GM18870 (cell line): ENCODE measurements around the gene DHX36.

Source experiments
- ATAC-seq: cut with Tn5 transposase; IDR thresholded peaks from one replicate; pipeline ENCODE4 v1.9.1; 2021; ENCODE audit warnings: moderate library complexity; ENCODE audit not compliant: unreplicated experiment

Gene DHX36

DNA sequence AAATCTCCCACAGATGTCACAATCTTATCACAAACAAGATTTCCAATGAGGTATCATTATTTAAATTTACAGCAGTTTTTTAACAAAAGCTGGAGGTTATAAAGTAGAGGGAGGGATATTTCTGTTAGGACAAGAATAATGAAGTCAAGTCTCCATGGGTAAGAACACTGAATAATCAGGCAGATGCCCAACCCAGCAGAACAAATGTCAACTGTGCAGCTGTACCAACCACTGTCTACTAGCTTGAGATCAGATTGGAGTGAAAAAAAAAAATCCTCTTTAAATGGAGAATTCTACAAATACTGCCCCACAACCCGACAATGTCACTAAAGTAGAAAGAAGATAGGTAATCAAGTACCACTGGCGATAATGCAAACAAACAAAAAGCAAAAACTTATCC lies 30.3 kb downstream of the DHX36 start:
- ATAC-seq: no peak

DNA sequence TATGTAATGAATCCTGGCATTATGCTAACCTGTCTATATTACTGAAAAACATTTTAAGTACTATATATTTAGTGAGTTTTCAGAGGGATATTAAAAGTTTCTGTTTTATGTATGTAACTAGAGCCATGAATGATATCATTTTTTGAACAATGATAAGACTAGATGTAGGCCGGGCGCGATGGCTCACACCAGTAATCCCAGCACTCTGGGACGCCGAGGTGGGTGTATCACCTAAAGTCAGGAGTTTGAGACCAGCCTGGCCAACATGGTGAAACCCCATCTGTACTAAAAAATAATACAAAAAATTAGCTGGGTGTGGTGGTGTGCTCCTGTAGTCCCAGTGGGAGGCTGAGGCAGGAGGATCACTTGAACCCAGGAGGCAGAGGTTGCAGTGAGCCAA lies 34.1 kb downstream of the DHX36 start:
- ATAC-seq: no peak

GRCh38 chr3:154285221-154285620 lies 39.1 kb downstream of the DHX36 start:
- peak; percentile 72 for ATAC-seq

DNA sequence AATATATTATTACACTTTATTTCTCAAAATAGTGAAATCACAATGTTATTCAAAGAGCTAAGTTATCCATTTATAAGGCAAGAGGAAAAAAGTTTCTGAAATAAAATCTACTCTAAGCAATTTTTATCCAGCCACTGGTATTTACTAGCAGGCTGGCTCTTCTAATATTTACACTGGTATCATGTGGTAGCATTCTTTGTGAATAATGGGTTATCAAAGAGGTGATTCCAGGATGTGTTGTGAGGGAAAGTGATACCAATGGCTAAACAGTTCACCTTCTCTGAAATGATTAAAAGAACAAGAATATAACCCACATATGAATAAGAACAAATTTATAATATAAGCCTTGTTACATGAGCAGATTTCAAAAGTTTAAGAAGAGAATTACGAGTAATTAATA lies 44.1 kb downstream of the DHX36 start:
- ATAC-seq: no peak

GRCh38 chr3:154275965-154276364 lies 48.3 kb downstream of the DHX36 start:
- ATAC-seq: no peak

DNA sequence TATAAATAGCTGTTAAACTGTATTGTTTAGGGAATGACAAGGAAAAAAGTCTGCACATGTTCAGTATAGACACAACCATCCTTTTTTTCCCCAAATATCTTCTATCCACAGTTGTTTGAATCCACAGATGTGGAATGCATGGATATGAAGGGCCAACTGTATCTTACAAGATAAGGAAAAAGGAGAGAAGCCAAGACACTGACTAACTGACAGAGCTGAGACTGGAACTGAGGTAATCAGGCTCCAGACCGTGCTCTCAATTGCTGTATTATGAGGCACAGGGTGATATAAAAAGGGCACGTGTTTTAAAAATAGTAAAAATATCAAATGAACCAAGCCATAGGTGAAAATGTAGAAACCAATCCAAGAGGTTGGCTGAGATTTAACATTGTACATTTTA lies 49.0 kb downstream of the DHX36 start:
- ATAC-seq: no peak

DNA sequence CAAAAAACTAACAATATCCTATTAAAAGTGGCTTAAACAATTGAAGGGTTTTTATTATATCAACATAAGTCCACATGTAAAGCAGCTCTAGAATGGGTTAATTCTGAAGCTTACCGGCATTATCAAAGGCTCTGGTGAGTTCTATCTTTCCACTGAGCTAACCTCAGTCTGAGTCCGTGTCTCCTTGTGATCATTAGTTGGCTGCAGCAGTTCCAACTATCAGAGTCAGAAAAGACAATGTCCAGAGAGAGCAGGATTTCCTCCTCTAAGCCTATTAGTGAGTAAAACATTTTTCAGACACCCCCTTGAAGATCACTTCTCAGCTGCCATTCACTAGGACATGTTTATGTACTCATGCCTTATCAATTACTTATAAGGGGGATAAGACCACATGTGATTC lies 49.9 kb downstream of the DHX36 start:
- no peak for ATAC-seq

- ATAC-seq: no peak
Observed at GRCh38 chr3:154273381-154273780, 50.9 kb downstream of the DHX36 start.

GRCh38 chr3:154254527-154254926 lies 69.8 kb downstream of the DHX36 start:
- ATAC-seq: no peak

DNA sequence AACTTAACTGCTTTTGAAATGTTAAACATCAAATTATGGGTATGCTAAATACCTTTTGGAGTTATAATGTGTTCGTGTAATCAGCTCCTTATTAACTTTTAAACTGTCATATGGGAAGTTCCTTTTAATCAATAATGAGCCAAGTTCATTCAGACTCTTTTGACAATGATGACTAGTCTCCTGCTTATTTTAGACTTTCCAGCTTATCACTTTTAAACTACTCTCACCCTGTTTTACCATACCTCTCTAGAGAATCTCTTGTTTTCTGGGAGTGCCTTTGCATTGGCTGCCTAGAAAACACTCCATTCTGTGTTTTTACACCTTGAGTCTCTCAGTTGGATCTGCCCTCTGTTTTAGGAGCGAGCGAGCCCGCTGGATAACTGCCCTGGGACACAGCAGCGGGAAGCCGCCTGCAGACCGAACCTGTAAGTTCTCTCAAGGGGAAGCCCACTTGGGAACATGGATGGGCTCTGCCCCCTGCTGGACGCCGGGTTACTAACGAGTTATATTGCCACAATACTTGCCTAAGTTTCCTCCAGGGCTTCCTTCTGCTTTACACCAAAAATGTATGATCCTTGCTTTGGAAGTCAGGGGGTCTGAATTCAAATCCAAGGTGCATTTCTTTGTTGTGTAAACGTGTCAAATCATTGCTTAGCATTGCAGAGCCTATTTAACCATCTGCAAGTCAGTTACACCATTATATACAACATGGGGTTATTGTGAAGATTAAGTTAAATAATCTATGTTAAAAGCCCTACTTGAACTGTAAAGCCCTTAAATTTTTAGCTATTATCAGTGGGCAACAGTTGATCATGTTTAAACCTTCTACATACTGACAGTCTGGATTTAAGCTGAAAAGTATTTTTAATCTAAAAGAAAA lies 71.3 kb downstream of the DHX36 start:
- peak; percentile 92 for ATAC-seq

DNA sequence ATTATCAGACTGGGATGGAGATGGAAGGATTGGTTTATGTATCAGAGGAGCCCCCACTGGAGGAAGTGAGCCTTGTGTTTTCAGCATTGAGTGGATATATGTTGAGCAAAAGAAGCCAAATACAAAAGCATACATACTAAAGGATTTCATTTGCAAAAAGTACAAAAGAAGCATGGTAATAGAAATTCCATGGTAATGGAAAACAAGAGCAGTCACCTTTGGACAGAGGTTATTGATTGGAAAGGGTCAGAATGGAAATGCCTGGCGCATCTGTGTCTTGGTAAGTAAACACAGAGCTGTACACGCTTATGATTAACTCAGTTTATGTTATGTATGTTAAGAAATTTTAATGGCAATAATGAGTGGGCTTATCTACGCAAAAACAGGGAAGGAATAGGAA lies 72.7 kb downstream of the DHX36 start:
- ATAC-seq: no peak

- no peak for ATAC-seq
Observed at GRCh38 chr3:154250291-154250690, 74.0 kb downstream of the DHX36 start.

DNA sequence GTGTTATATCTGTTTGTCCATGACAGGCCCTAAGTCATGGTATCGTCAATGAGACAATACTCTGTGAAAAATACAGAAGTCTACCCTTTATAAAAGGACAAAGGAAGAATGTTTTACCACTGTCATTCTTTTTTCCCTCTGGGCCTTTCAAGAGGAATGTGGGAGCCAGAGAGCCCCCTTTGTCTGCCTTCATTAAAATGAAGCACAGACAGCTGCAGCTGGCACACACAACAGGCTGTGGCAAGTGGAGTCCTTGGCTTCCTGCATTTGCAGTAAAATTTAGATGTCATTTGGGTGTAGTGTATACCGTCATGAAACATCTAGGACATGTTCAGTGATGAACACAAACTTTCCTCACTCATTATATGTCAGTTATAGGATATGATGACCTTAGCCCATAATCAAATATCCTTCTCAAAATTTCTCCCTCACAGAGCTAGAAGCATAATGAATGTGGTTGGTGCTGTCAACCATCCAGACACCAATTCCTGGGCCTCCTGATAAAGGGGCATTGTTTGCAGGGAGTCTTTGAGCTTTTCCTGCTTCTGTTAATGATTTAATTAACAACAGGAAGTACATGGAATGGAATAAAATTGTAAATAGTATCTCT lies 76.4 kb downstream of the DHX36 start:
- no peak for ATAC-seq

DNA sequence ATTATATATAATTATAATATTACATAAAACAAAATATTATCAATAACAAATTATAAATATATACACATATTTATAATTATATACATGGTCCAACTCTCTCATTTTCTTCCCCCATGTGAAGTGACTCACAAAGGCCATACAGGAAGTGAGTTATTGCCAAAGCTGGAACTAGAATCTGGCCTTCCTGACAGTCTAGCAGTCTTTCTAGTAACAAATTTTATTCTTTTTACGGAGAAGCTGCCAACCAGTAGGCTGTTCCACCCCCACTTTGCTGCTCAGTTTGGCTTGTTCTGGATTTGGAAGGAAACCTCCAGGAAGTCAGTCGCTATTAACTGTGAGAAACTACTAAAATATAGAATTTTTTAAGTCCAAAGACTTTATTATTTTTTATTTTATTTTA lies 79.6 kb downstream of the DHX36 start:
- ATAC-seq: no peak

DNA sequence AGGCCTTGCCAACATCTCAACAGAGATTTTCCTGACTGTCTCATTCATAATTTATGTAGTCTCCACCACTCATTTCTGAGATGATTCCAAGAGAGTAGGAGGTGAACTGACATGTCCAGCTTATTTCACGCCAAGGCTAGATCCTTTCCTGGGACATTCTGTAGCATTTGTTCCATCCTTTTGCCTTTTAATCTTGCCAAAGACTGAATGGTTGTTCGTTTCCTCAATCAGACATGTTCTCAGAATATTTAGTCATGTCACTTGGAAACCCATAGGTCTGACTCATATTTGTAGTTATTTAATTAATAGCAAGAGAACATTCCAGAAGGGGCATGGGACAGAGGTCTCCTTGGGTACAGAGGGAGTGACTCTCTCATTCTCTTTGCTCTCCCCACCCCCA lies 80.9 kb downstream of the DHX36 start:
- no peak for ATAC-seq

DNA sequence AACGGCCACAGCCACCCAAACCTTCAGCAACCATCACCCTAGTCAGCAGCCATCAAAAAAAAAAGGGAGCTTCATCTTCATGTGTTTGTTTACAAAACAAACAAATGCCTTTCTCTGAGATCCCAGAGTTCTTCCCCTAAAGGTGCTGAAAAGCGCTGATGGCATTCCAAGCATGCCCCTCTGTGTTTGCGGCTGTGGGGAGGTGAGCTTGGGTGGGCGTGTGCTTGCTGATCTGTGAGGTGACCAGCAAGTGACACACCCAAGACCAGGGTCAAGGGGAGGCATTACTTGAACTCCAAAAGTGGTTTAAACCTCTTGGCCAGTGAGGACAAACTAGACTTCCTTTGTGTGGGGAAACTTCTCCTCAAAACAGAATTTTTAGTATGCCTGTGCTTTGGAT lies 81.5 kb downstream of the DHX36 start:
- ATAC-seq: no peak

DNA sequence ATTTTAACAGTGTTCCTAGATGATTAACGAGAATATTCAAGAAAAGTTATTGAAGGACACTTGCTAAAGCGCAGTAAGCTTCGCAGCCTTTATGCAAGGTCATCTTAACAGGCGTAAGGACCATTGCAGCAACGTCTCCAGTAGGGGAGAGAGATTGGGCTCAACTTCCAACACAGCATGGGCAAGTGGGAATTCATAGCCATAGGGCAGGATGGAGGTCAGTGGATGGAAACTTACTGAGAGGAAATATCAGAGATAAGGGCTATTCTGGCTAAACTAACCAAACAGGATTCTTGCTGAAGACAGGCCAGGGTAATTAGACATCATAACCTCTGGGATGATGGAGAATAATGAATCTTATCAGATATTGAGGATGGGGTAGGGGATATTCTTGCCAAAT lies 82.8 kb downstream of the DHX36 start:
- ATAC-seq: no peak

- ATAC-seq: no peak
Observed at GRCh38 chr3:154240235-154240634, 84.1 kb downstream of the DHX36 start.

- ATAC-seq: no peak
Observed at GRCh38 chr3:154236331-154236730, 88.0 kb downstream of the DHX36 start.

GRCh38 chr3:154235330-154235729 lies 89.0 kb downstream of the DHX36 start:
- no peak for ATAC-seq

DNA sequence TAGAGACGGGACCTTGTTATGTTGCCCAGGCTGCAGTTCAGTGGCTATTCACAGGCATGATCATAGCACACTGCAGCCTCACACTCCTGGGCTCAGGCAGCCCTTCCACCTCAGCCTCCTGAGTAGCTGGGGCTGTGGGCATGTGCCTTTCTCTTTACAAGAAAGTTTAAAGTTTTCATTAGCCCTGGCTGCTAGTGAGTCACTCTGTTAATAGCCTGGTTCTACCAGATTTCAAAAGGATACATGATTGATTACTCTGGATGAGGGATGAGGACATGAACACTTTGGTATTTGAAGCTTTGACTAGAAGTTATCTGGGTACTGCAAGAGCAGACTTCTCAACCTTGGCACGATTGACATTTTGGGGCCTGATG lies 95.1 kb downstream of the DHX36 start:
- no peak for ATAC-seq

DNA sequence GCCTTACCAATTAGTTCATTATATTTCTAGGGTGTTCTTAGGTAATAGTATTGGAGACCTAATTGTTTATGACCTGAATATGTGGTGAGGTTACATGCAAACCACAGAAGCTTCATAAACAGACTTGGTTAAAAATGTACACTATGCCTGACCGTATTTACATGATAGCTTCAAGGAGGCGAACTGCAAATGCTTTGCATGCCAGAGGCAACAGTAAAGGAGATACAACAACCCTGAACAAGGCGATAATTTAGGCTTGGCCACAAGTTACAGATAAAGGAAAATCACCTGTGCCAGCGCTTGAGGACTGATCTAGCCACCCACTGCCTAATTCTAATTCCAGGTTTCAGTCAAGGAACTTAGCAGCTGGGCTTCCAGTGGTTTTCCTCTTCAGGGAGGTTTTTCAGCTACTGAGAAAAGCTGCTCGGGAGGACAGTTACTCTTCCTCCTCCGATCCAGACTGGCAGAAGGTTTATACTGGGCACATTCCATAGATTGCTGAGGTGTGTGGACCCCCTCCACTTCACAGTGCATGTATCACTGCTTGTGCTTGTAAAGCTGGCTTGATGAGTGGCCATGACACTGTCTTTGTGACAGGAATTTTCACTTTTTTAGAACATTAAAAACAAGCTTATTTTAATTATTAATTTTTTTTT lies 95.6 kb downstream of the DHX36 start:
- ATAC-seq: no peak
